ENCODE data around the gene ZNF441. TPM values are rescaled to one million over a fixed set of nuclear protein-coding genes. Genes with fewer than 3 reads are reported as not detected.
A peak's percentile ranks its signal among the peaks of the same experiment; 100 is the strongest.

The ZNF441 gene
- 1 to 10 TPM; 7.1 to 7.4 TPM for total RNA-seq
- polyA plus RNA-seq, result 1 to 10 TPM; 1.8 to 4.2 TPM

DNA sequence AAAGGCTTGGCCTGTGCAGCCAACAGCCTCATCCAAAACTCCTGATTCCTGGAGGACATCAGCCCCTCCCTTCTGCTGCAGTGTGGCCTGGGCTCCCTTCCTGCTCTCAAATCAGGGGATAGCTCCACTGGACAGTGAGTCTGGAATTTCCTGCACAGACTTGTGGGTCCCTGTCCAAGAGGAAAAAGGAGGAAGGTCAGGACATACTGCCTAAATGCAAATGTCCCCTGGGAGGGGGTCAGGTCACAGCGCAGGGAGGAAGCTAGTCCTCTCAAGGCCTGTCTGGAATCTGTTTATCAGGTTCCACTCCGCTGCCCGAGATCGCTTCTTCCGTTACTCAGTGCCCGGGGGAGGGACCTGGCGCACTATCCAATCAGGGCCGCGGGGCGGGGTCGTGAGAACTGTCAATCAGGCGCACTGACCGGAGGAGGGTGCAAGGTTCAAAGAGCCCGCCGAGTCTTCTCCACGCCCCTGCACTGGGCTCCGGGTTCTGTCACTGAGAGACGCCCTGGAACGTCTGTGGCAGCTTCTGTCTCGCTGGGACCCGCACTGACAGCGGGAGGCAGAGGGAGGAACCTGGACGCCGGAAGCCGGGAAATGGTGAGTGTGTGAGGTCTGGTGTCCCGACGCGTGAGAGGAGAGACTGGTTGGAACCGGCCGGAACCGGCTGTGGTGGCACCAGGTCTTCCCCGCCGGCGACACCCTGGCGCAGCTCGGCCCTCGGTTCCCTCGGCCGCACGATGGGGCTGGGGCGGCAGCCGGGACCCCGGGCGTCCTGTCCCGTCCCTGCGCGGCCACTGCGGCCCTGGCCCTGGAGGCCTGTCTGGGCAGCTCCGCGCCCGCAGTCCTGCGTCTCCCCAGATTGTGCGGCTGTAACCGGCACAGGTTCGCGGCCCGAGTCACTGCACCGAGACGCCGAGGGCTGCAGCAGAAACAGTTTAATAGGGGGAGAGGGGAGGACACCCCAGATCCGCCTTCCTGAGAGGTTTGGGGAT is at the start of gene ZNF441:
TSS of gene ZNF441 (plus strand) at position 404 of the 995 bp plus-strand sequence. CDS start at position 598, 194 bp downstream.
- no peaks in the 10 kb centered on the region for H3K27me3 ChIP-seq (ENCODE audit: control insufficient read depth in 4 of 4, insufficient read depth in 4 of 4, low read length in 3 of 4)
- H3K9me3 ChIP-seq (ENCODE audit: control insufficient read depth in 4 of 4, low read length in 3 of 4), result peaks cover 0 to 9% (median 2%) of the 10 kb centered on the region in 4 donors
- TF ChIP-seq TAF1 (conservative IDR thresholded peaks at IDR 0.05) (peak; percentile 80), RXRA (IDR thresholded peaks at IDR 0.05) (peak; percentile 76 to 81), HNF4A (conservative IDR thresholded peaks at IDR 0.05) (peak; percentile 49 to 78), ATF3 (IDR thresholded peaks at IDR 0.05) (peak; percentile 28), JUND (IDR thresholded peaks at IDR 0.05) (peak; percentile 13 to 33), YY1 (IDR thresholded peaks at IDR 0.05) (peak; percentile 75), EGR1 (IDR thresholded peaks at IDR 0.05; ENCODE audit: low read depth in 2 of 2) (peak; percentile 65 to 67), GABPA (IDR thresholded peaks at IDR 0.05 in 1 of 2, conservative IDR thresholded peaks at IDR 0.05 in 1 of 2) (peak; percentile 50 to 77), MAX (IDR thresholded peaks at IDR 0.05) (peak; percentile 73), RAD21 (IDR thresholded peaks at IDR 0.05) (peak; percentile 43 to 45), NR2F2 (IDR thresholded peaks at IDR 0.05) (peak; percentile 98), SP1 (IDR thresholded peaks at IDR 0.05) (peak; percentile 94), HNF4G (IDR thresholded peaks at IDR 0.05) (no peak), FOXA2 (IDR thresholded peaks at IDR 0.05) (no peak), FOXA1 (IDR thresholded peaks at IDR 0.05) (no peak), ZBTB33 (IDR thresholded peaks at IDR 0.05) (peak; percentile 83)
- TF ChIP-seq, protein P1, sequence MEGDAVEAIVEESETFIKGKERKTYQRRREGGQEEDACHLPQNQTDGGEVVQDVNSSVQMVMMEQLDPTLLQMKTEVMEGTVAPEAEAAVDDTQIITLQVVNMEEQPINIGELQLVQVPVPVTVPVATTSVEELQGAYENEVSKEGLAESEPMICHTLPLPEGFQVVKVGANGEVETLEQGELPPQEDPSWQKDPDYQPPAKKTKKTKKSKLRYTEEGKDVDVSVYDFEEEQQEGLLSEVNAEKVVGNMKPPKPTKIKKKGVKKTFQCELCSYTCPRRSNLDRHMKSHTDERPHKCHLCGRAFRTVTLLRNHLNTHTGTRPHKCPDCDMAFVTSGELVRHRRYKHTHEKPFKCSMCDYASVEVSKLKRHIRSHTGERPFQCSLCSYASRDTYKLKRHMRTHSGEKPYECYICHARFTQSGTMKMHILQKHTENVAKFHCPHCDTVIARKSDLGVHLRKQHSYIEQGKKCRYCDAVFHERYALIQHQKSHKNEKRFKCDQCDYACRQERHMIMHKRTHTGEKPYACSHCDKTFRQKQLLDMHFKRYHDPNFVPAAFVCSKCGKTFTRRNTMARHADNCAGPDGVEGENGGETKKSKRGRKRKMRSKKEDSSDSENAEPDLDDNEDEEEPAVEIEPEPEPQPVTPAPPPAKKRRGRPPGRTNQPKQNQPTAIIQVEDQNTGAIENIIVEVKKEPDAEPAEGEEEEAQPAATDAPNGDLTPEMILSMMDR (IDR thresholded peaks at IDR 0.05; ENCODE audit: low read depth, low read length, missing input control), result no peak
- TF ChIP-seq, protein P2, sequence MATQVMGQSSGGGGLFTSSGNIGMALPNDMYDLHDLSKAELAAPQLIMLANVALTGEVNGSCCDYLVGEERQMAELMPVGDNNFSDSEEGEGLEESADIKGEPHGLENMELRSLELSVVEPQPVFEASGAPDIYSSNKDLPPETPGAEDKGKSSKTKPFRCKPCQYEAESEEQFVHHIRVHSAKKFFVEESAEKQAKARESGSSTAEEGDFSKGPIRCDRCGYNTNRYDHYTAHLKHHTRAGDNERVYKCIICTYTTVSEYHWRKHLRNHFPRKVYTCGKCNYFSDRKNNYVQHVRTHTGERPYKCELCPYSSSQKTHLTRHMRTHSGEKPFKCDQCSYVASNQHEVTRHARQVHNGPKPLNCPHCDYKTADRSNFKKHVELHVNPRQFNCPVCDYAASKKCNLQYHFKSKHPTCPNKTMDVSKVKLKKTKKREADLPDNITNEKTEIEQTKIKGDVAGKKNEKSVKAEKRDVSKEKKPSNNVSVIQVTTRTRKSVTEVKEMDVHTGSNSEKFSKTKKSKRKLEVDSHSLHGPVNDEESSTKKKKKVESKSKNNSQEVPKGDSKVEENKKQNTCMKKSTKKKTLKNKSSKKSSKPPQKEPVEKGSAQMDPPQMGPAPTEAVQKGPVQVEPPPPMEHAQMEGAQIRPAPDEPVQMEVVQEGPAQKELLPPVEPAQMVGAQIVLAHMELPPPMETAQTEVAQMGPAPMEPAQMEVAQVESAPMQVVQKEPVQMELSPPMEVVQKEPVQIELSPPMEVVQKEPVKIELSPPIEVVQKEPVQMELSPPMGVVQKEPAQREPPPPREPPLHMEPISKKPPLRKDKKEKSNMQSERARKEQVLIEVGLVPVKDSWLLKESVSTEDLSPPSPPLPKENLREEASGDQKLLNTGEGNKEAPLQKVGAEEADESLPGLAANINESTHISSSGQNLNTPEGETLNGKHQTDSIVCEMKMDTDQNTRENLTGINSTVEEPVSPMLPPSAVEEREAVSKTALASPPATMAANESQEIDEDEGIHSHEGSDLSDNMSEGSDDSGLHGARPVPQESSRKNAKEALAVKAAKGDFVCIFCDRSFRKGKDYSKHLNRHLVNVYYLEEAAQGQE (IDR thresholded peaks at IDR 0.05), result peak; percentile 91
- peak; percentile 99 for DNase-seq (ENCODE audit: low spot score)
- H3K36me3 ChIP-seq (ENCODE audit: control insufficient read depth in 4 of 4, insufficient read depth in 3 of 4, low read depth in 1 of 4, low read length in 3 of 4), result peaks cover 0 to 2% (median 0%) of the 10 kb centered on the region in 4 donors
- peak within 1 kb of the TSS; percentile 84 to 96 for H3K27ac ChIP-seq (ENCODE audit: low read depth in 1 of 2, low read length in 2 of 2)
- under 1% methylated on average over 61 of the region's 61 CpGs for WGBS
- peak within 1 kb of the TSS; percentile 68 to 82 (median 74) for H3K4me3 ChIP-seq (ENCODE audit: low read depth in 1 of 3, low read length in 3 of 3)
- H3K9ac ChIP-seq (ENCODE audit: low read depth in 1 of 2, low read length in 2 of 2), result peak within 1 kb of the TSS; percentile 57 to 62
- peaks cover 3 to 18% (median 10%) of the 10 kb centered on the region in 4 donors for H3K4me1 ChIP-seq (ENCODE audit: control insufficient read depth in 4 of 4, insufficient read depth in 4 of 4, low read length in 3 of 4)
